Activated CD4-positive, alpha-beta T cell treated with anti-CD3 and anti-CD28 coated beads, Interleukin-2, amount 10 ng/mL, durations not matched to agents 24 days and 14 days (primary cell): ENCODE data around the gene GCK. TPM values are rescaled to one million over a fixed set of nuclear protein-coding genes. Genes with fewer than 3 reads are reported as not detected.

Source experiments
- DNase-seq: peaks from one replicate; pipeline ENCODE4 v3.0.0; 2022
- H3K27ac Mint-ChIP-seq: one replicate; pipeline ENCODE4 v1.8.0; 2022; ENCODE audit warnings: mild to moderate bottlenecking, mixed read lengths
- H3K27me3 Mint-ChIP-seq: one replicate; pipeline ENCODE4 v1.8.0; 2022; ENCODE audit warnings: mixed read lengths
- H3K36me3 Mint-ChIP-seq: one replicate; pipeline ENCODE4 v1.8.0; 2022; ENCODE audit warnings: low read depth, mild to moderate bottlenecking, mixed read lengths
- H3K4me1 Mint-ChIP-seq: one replicate; pipeline ENCODE4 v1.8.0; 2021; ENCODE audit warnings: mixed read lengths
- H3K4me3 Mint-ChIP-seq: one replicate; pipeline ENCODE4 v1.8.0; 2022; ENCODE audit warnings: mild to moderate bottlenecking, moderate library complexity, mixed read lengths
- H3K9me3 Mint-ChIP-seq: one replicate; pipeline ENCODE4 v1.8.0; 2021; ENCODE audit warnings: mixed read lengths
- intact Hi-C: fragments of 100-400 bp; cut with micrococcal nuclease; formaldehyde crosslinking; loops from one replicate; pipeline ENCODE4 v1.15.1; 2023
- total RNA-seq: library from RNA; stranded (reverse); gene quantifications from 2 replicates; pipeline ENCODE4 v1.2.3, GENCODE V29; 2022

The GCK gene
- total RNA-seq, 1 donor from 2014 or later, result 1.7 TPM

GRCh38 chr7:44217852-44218402 is 28.7 kb upstream of the GCK start:
- no peak for DNase-seq
- H3K36me3 Mint-ChIP-seq, result peaks cover 2% of the 10 kb centered on the region
- H3K27me3 Mint-ChIP-seq, result no peaks in the 10 kb centered on the region
- H3K9me3 Mint-ChIP-seq, result no peaks in the 10 kb centered on the region
- no peak overlapping the region for H3K27ac Mint-ChIP-seq
- H3K4me3 Mint-ChIP-seq, result no peak overlapping the region
- no peaks in the 10 kb centered on the region for H3K4me1 Mint-ChIP-seq
- intact Hi-C loops, result no loop called here

GRCh38 chr7:44217223-44217714 is 28.0 kb upstream of the GCK start:
- intact Hi-C loops, result no loop called here
- Mint-ChIP-seq H3K36me3 (peaks cover 4% of the 10 kb centered on the region), H3K9me3 (no peaks in the 10 kb centered on the region), H3K27me3 (no peaks in the 10 kb centered on the region), H3K4me1 (no peaks in the 10 kb centered on the region), H3K4me3 (no peak overlapping the region), H3K27ac (no peak overlapping the region)
- DNase-seq, result no peak

GRCh38 chr7:44216521-44217222 is 27.4 kb upstream of the GCK start:
- intact Hi-C loops, result no loop called here
- Mint-ChIP-seq H3K9me3 (no peaks in the 10 kb centered on the region), H3K27ac (no peak overlapping the region), H3K4me1 (no peaks in the 10 kb centered on the region), H3K4me3 (no peak overlapping the region), H3K27me3 (no peaks in the 10 kb centered on the region), H3K36me3 (peaks cover 8% of the 10 kb centered on the region)
- DNase-seq, result no peak

DNA sequence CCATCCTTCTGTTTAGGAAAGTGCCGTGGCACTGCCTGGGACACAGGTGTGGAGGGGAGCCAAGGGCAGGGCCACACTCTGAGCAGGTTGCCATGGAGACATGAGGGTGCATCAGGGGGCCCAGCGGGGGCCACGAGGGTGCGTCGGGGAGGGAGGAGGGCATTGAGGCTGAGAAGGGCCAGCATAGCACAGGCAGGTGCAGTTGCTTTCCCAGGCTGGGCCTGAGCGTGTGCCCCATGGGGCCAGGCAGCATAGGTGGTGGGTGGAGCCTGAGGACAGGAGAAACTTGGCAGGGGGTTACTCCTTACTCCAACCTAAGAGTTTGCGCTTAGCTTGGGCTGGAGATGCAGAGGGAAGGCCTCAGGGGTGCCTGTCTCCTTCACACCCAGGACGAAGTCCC is 26.8 kb upstream of the GCK start:
- peaks cover 12% of the 10 kb centered on the region for H3K36me3 Mint-ChIP-seq
- H3K4me3 Mint-ChIP-seq, result no peak overlapping the region
- no peak for DNase-seq
- no peaks in the 10 kb centered on the region for H3K4me1 Mint-ChIP-seq
- no peaks in the 10 kb centered on the region for H3K9me3 Mint-ChIP-seq
- H3K27ac Mint-ChIP-seq, result no peak overlapping the region
- intact Hi-C loops, result no loop called here
- H3K27me3 Mint-ChIP-seq, result no peaks in the 10 kb centered on the region

DNA sequence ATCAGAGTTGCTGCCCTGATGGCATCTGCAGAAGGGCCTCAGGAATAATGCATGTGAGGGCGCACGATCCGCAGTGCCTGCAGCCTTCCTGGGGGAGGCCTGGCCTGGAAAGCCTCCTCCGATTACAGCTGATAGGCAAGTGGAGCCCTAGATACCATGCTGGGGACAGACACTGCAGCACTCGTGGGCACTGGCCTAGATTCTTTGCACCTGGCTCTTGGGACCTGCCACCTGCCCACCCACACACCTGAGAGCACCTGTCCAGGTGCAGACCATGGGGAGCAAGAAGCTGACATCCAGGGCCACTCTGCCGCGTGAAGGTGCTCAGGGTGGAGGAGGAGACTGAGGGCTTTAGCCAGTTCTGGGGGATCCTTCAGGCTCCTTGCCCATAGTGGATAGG is 26.3 kb upstream of the GCK start:
- DNase-seq, result no peak
- Mint-ChIP-seq H3K9me3 (no peaks in the 10 kb centered on the region), H3K4me1 (no peaks in the 10 kb centered on the region), H3K27me3 (no peaks in the 10 kb centered on the region), H3K36me3 (peaks cover 15% of the 10 kb centered on the region), H3K27ac (no peak overlapping the region), H3K4me3 (no peak overlapping the region)
- intact Hi-C loops, result no loop called here

DNA sequence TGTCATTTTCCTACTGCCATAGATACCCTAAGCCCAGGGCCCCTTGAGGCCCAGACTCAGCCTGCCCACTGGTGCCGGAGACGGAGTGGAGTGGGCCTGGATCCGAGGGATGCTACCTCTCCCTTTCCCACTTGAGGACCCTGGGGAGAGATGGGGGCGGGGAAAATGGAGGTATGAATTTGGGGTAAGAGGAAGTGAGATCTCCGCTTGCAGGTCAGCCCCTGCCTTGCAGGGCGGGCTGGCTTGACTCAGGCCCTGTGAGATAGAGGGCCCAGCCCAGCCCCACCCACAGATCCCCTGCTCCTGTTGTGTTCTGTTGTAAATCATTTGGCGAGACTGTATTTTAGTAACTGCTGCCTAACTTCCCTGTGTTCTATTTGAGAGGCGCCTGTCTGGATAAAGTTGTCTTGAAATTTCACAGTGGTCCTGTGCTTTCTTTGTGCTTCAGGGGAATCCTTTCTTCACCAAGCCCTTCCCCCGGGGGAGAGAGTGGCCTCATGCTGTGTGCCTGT is 24.7 kb upstream of the GCK start:
- Mint-ChIP-seq H3K9me3 (no peaks in the 10 kb centered on the region), H3K4me1 (no peaks in the 10 kb centered on the region), H3K27me3 (no peaks in the 10 kb centered on the region), H3K36me3 (peaks cover 24% of the 10 kb centered on the region), H3K27ac (no peak overlapping the region), H3K4me3 (no peak overlapping the region)
- intact Hi-C loops, result no loop called here
- no peak for DNase-seq

DNA sequence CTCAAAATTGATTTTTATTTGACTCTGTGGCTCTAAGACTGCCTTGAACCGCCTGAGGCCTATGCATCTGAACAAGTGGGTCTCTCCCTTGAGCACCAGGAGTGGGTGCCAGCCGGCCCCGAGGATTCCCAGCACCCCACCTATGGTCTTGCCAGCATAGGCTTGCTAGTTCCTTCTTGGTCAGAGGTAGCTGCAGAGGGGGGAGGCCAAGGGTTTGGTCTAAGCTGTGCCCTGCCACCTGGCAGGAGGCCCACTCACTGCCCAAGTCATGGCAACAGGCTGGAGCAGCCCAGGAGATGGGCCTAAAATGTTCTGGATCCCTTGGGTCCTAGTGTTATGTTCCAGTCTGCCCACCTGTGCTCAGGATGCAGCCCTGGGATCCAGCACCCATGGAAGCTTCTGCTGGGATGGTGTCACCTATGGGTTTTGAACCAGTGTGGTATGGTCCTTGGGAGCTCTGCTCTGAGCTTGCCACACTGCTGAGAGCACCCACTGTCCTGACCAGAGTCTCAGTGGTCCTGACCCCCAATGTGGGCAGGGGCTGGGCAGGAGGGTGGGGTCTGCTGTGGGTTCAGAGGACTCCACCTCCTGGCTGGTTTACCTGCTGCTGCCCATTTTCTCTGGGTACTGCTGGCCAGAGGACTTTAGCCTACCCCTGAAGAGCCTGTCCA is 24.1 kb upstream of the GCK start:
- Mint-ChIP-seq H3K27ac (no peak overlapping the region), H3K36me3 (peaks cover 28% of the 10 kb centered on the region)
- intact Hi-C loops, result no loop called here

GRCh38 chr7:44212581-44213184 is 23.4 kb upstream of the GCK start:
- Mint-ChIP-seq H3K36me3 (peaks cover 32% of the 10 kb centered on the region), H3K9me3 (no peaks in the 10 kb centered on the region), H3K27ac (no peak overlapping the region)

More for the DNA sequence above, 24.1 kb upstream of the GCK start:
- Mint-ChIP-seq H3K4me1 (no peaks in the 10 kb centered on the region), H3K9me3 (no peaks in the 10 kb centered on the region), H3K27me3 (no peaks in the 10 kb centered on the region), H3K4me3 (no peak overlapping the region)
- DNase-seq, result no peak

GRCh38 chr7:44212018-44212417 is 22.8 kb upstream of the GCK start:
- H3K36me3 Mint-ChIP-seq, result peaks cover 32% of the 10 kb centered on the region
- H3K27me3 Mint-ChIP-seq, result no peaks in the 10 kb centered on the region
- intact Hi-C loops, result no loop called here
- no peaks in the 10 kb centered on the region for H3K9me3 Mint-ChIP-seq
- DNase-seq, result no peak
- H3K4me1 Mint-ChIP-seq, result no peaks in the 10 kb centered on the region
- H3K27ac Mint-ChIP-seq, result no peak overlapping the region
- H3K4me3 Mint-ChIP-seq, result no peak overlapping the region

More at GRCh38 chr7:44212581-44213184, 23.4 kb upstream of the GCK start:
- intact Hi-C loops, result no loop called here
- H3K4me1 Mint-ChIP-seq, result no peaks in the 10 kb centered on the region
- no peaks in the 10 kb centered on the region for H3K27me3 Mint-ChIP-seq
- no peak overlapping the region for H3K4me3 Mint-ChIP-seq
- no peak for DNase-seq

DNA sequence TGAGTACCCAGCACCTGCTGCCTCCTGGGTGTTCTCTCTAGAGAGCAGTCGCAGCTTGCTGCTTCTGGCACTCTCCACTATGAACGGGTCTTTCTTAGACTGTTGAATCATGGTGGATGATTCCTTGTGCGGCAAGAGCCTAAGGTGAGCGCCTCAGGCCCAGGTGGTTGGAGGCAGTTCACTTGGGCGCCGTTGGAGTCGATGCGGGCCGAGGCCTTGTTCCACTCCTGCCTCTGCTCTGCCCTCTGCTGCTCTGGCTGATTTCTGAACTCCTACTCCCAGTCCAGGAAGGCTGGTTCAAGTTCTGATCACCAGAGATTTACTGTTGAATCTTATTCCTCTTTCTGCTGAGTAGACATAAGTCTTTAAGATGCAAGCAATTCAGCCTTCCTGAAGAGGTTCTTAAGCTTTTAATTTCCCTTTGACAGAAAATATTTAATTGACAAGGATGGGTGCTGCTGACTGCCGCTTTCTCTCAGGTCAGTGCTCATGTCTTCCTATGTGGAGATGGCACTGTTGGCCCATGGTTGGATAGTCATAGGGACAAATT is 22.0 kb upstream of the GCK start:
- Mint-ChIP-seq H3K4me1 (no peaks in the 10 kb centered on the region), H3K4me3 (no peak overlapping the region), H3K9me3 (no peaks in the 10 kb centered on the region), H3K27ac (no peak overlapping the region), H3K27me3 (no peaks in the 10 kb centered on the region), H3K36me3 (peaks cover 37% of the 10 kb centered on the region)
- DNase-seq, result no peak
- intact Hi-C loops, result no loop called here

DNA sequence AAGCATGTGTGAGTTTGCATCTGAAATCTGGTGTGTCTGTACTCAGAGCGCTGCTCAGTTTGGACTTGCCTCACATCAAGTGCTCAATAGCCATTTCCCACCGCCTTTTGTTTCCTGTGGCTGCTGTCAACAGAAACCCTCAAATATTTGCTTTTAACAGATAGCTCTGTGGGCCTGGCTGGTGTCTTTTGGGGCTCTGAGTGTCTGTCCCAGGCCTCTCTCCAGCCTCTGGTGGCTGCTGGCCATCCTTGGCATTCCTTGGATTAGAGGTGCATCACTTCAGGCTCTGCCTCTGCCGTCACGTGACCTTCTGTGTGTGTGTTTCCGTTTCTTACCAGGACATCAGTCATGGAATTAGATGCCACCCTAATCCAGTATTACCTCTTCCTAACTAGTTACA is 20.9 kb upstream of the GCK start:
- no peaks in the 10 kb centered on the region for H3K9me3 Mint-ChIP-seq
- no peak for DNase-seq
- H3K27me3 Mint-ChIP-seq, result no peaks in the 10 kb centered on the region
- H3K27ac Mint-ChIP-seq, result no peak overlapping the region
- H3K4me3 Mint-ChIP-seq, result no peak overlapping the region
- H3K36me3 Mint-ChIP-seq, result peaks cover 42% of the 10 kb centered on the region
- H3K4me1 Mint-ChIP-seq, result peaks cover 2% of the 10 kb centered on the region
- intact Hi-C loops, result no loop called here

GRCh38 chr7:44208085-44208484 is 18.8 kb upstream of the GCK start:
- Mint-ChIP-seq H3K36me3 (peaks cover 53% of the 10 kb centered on the region), H3K4me3 (no peak overlapping the region), H3K27me3 (no peaks in the 10 kb centered on the region), H3K4me1 (peaks cover 12% of the 10 kb centered on the region), H3K27ac (no peak overlapping the region), H3K9me3 (no peaks in the 10 kb centered on the region)
- DNase-seq, result no peak
- intact Hi-C loops, result no loop called here

- intact Hi-C loops, result no loop called here
- Mint-ChIP-seq H3K27ac (no peak overlapping the region), H3K9me3 (no peaks in the 10 kb centered on the region), H3K36me3 (peaks cover 42% of the 10 kb centered on the region), H3K4me3 (no peak overlapping the region), H3K27me3 (no peaks in the 10 kb centered on the region), H3K4me1 (peaks cover 26% of the 10 kb centered on the region)
- no peak for DNase-seq
Measured at GRCh38 chr7:44206008-44206407, 16.8 kb upstream of the GCK start.

DNA sequence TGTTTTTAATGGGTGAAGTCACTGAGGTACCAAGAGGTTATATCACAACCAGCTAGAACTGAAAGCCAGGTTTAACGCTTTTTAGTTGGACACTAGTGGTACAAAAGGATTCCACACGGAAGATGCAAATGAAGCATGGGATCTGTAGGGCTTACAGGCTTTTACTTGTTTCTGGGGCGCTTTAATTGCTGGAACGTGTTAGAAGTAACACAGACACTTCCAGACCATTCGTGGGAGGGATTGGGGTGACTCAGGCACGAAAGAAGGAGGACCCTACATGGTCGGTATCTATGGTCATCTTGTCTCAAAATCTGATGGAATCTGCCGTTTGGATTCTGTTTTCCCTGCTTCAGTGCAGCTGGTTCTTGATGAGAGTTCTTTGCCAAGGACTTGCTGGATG is 12.6 kb upstream of the GCK start:
- H3K36me3 Mint-ChIP-seq, result peaks cover 24% of the 10 kb centered on the region
- no peak for DNase-seq
- peaks cover 2% of the 10 kb centered on the region for H3K27me3 Mint-ChIP-seq
- no peaks in the 10 kb centered on the region for H3K9me3 Mint-ChIP-seq
- intact Hi-C loops, result loop anchor here (5.0 kb wide), 1 partner anchor 80 kb away; the partner anchor contains the start of gene POLD2
- peak overlapping the region; percentile 15 for H3K27ac Mint-ChIP-seq
- H3K4me1 Mint-ChIP-seq, result peaks cover 26% of the 10 kb centered on the region
- H3K4me3 Mint-ChIP-seq, result peak overlapping the region; percentile 89
